ENCODE data around the gene ENTPD6.

Gene ENTPD6

GRCh38 chr20:25213566-25214425 is 18.3 kb downstream of the ENTPD6 start:
- H3K4me1 ChIP-seq (ENCODE audit: low read length): no peaks in the 10 kb centered on the region

GRCh38 chr20:25214426-25214790 is 18.9 kb downstream of the ENTPD6 start:
- H3K9me3 ChIP-seq (ENCODE audit: insufficient read depth, low read length): no peaks in the 10 kb centered on the region
- no peaks in the 10 kb centered on the region for H3K4me1 ChIP-seq (ENCODE audit: low read length)
- H3K27me3 ChIP-seq (ENCODE audit: low read depth, low read length): no peaks in the 10 kb centered on the region
- TF ChIP-seq CTCF (IDR thresholded peaks at IDR 0.05; ENCODE audit: low read depth, low read length) (no peak), EZH2phosphoT487 (IDR thresholded peaks at IDR 0.05; ENCODE audit: low read depth) (no peak)
- no peak overlapping the region for H3K4me2 ChIP-seq (ENCODE audit: low read length)
- no peak overlapping the region for H2AFZ ChIP-seq (ENCODE audit: low read depth, low read length)
- no peaks in the 10 kb centered on the region for H3K79me2 ChIP-seq (ENCODE audit: low read length)
- no peak overlapping the region for H3K9ac ChIP-seq (ENCODE audit: low read length)
- no peak overlapping the region for H3K4me3 ChIP-seq (ENCODE audit: low read length)
- no peaks in the 10 kb centered on the region for H4K20me1 ChIP-seq (ENCODE audit: insufficient read depth, low read length)
- H3K27ac ChIP-seq (ENCODE audit: low read length): no peak overlapping the region
- H3K36me3 ChIP-seq (replicated peaks; ENCODE audit: low read depth, low read length): peaks cover 31% of the 10 kb centered on the region

More at GRCh38 chr20:25213566-25214425, 18.3 kb downstream of the ENTPD6 start:
- Histone ChIP-seq H2AFZ (ENCODE audit: low read depth, low read length) (no peak overlapping the region), H3K4me3 (ENCODE audit: low read length) (no peak overlapping the region), H3K36me3 (replicated peaks; ENCODE audit: low read depth, low read length) (peaks cover 31% of the 10 kb centered on the region), H3K27ac (ENCODE audit: low read length) (no peak overlapping the region), H3K9me3 (ENCODE audit: insufficient read depth, low read length) (no peaks in the 10 kb centered on the region), H3K79me2 (ENCODE audit: low read length) (no peaks in the 10 kb centered on the region), H3K9ac (ENCODE audit: low read length) (no peak overlapping the region), H3K27me3 (ENCODE audit: low read depth, low read length) (no peaks in the 10 kb centered on the region), H3K4me2 (ENCODE audit: low read length) (no peak overlapping the region), H4K20me1 (ENCODE audit: insufficient read depth, low read length) (no peaks in the 10 kb centered on the region)
- no peak for TF ChIP-seq EZH2phosphoT487 (IDR thresholded peaks at IDR 0.05; ENCODE audit: low read depth)
- no peak for TF ChIP-seq CTCF (IDR thresholded peaks at IDR 0.05; ENCODE audit: low read depth, low read length)

- H3K79me2 ChIP-seq (ENCODE audit: low read length): no peaks in the 10 kb centered on the region
- no peaks in the 10 kb centered on the region for H3K9me3 ChIP-seq (ENCODE audit: insufficient read depth, low read length)
- H3K36me3 ChIP-seq (replicated peaks; ENCODE audit: low read depth, low read length): peaks cover 34% of the 10 kb centered on the region
- H3K27me3 ChIP-seq (ENCODE audit: low read depth, low read length): no peaks in the 10 kb centered on the region
- no peak for TF ChIP-seq CTCF (IDR thresholded peaks at IDR 0.05; ENCODE audit: low read depth, low read length)
- TF ChIP-seq EZH2phosphoT487 (IDR thresholded peaks at IDR 0.05; ENCODE audit: low read depth): no peak
- no peak overlapping the region for H3K4me3 ChIP-seq (ENCODE audit: low read length)
- no peak overlapping the region for H3K4me2 ChIP-seq (ENCODE audit: low read length)
- H4K20me1 ChIP-seq (ENCODE audit: insufficient read depth, low read length): no peaks in the 10 kb centered on the region
- no peak overlapping the region for H3K27ac ChIP-seq (ENCODE audit: low read length)
- no peak overlapping the region for H3K9ac ChIP-seq (ENCODE audit: low read length)
- H3K4me1 ChIP-seq (ENCODE audit: low read length): no peaks in the 10 kb centered on the region
- H2AFZ ChIP-seq (ENCODE audit: low read depth, low read length): no peak overlapping the region
These were observed 19.3 kb downstream of the ENTPD6 start for GRCh38 chr20:25214819-25215218.

GRCh38 chr20:25215521-25215920 is 20.0 kb downstream of the ENTPD6 start:
- H3K4me1 ChIP-seq (ENCODE audit: low read length): no peaks in the 10 kb centered on the region
- H4K20me1 ChIP-seq (ENCODE audit: insufficient read depth, low read length): no peaks in the 10 kb centered on the region
- no peak overlapping the region for H3K4me3 ChIP-seq (ENCODE audit: low read length)
- peaks cover 37% of the 10 kb centered on the region for H3K36me3 ChIP-seq (replicated peaks; ENCODE audit: low read depth, low read length)
- no peak for TF ChIP-seq EZH2phosphoT487 (IDR thresholded peaks at IDR 0.05; ENCODE audit: low read depth)
- no peak for TF ChIP-seq CTCF (IDR thresholded peaks at IDR 0.05; ENCODE audit: low read depth, low read length)
- no peaks in the 10 kb centered on the region for H3K79me2 ChIP-seq (ENCODE audit: low read length)
- H3K4me2 ChIP-seq (ENCODE audit: low read length): no peak overlapping the region
- no peak overlapping the region for H3K9ac ChIP-seq (ENCODE audit: low read length)
- H2AFZ ChIP-seq (ENCODE audit: low read depth, low read length): no peak overlapping the region
- no peak overlapping the region for H3K27ac ChIP-seq (ENCODE audit: low read length)
- H3K9me3 ChIP-seq (ENCODE audit: insufficient read depth, low read length): no peaks in the 10 kb centered on the region
- H3K27me3 ChIP-seq (ENCODE audit: low read depth, low read length): no peaks in the 10 kb centered on the region

Data from OCI-LY3 (cell line).